H1 (cell line): ENCODE data around the gene A4GALT. TPM values are rescaled to one million over a fixed set of nuclear protein-coding genes. Genes with fewer than 3 reads are reported as not detected.

Source experiments
- CEBPB ChIP-seq: IDR thresholded peaks from 2 replicates; pipeline ENCODE4 v1.6.1; 2012; ENCODE audit warnings: low read depth, low read length
- CHD7 ChIP-seq: fragments of 300-600 bp; sonication (generic); IDR thresholded peaks from 2 replicates; pipeline ENCODE4 v1.7.1; 2012; ENCODE audit warnings: low read length, moderate library complexity, mild to moderate bottlenecking, inconsistent platforms; ENCODE audit not compliant: insufficient replicate concordance
- CTCF ChIP-seq, 3 experiments: IDR thresholded peaks; 1 replicate in 2 of 3; 2 replicates in 1 of 3; pipeline versions ENCODE4 v1.5.1 to v1.6.1; 2011; ENCODE audit warnings: low read length in 3 of 3, mild to moderate bottlenecking in 3 of 3, inconsistent platforms in 2 of 3, low read depth in 1 of 3, moderate library complexity in 1 of 3; ENCODE audit not compliant: insufficient read depth in 1 of 3; ENCODE audit errors: control extremely low read depth in 1 of 3
- KDM4A ChIP-seq: IDR thresholded peaks from one replicate; pipeline ENCODE4 v1.7.1; 2012; ENCODE audit warnings: low read depth, mild to moderate bottlenecking, moderate library complexity, low read length, inconsistent platforms; ENCODE audit not compliant: severe bottlenecking
- NRF1 ChIP-seq: IDR thresholded peaks from 2 replicates; pipeline ENCODE4 v1.6.1; 2011; ENCODE audit warnings: mild to moderate bottlenecking, low read depth, low read length, improper control_type of control experiment
- TAF7 ChIP-seq: optimal IDR thresholded peaks from 2 replicates; pipeline ENCODE3; 2011; ENCODE audit warnings: low read depth, mild to moderate bottlenecking, inconsistent platforms, low read length, moderate library complexity, borderline replicate concordance
- TEAD4 ChIP-seq: IDR thresholded peaks from 2 replicates; pipeline ENCODE4 v1.6.1; 2012; ENCODE audit warnings: low read depth, low read length, inconsistent platforms, mixed read lengths
- polyA plus RNA-seq, 7 experiments: library from polyadenylated mRNA; depleted of rRNA in 3 of 7; stranded (reverse) in 5 of 7; unstranded in 2 of 7; fragments of >200 nt in 5 of 7; fragments of 200-250 nt in 2 of 7; gene quantifications; 1 replicate in 5 of 7; 2 replicates in 1 of 7; 4 replicates in 1 of 7; pipeline versions ENCODE4 v1.2.1 to v1.2.3, GENCODE V29; 2011 to 2013; ENCODE audit warnings: missing spikeins in 2 of 7, mixed read lengths in 2 of 7
- total RNA-seq: library from RNA; stranded (reverse); fragmentation: NEBNext Ultra II Directional; extraction: Animal tissue kit (Norgen Biotek cat#: 25700); gene quantifications from 2 replicates; pipeline ENCODE4 v1.2.1, GENCODE V29; 2021

Gene A4GALT
- total and polyA plus RNA-seq, 2 of the 8 experiments (the other 6 are each of a cell fraction or from before 2014, with no cell fraction given), result 7.2 to 13.8 TPM

- TF ChIP-seq CHD7 (no peak), NRF1 (no peak), KDM4A (peak; percentile 16), TAF7 (no peak), CEBPB (no peak), TEAD4 (no peak), CTCF (IDR thresholded peaks at IDR 0.05; ENCODE audit: control extremely low read depth in 1 of 3, insufficient read depth in 1 of 3, low read depth in 1 of 3, low read length in 3 of 3) (no peak)
Observed at GRCh38 chr22:42648368-42649245, 72.1 kb downstream of the A4GALT start (continued).
